Testis (tissue), 2 donors: ENCODE measurements around the gene RTL10.

Experiments
- CTCF ChIP-seq, 3 experiments: fragments of 450-650 bp in 2 of 3; fragments of 200-600 bp in 1 of 3; sonication (generic) in 1 of 3; IDR thresholded peaks; one replicate each; pipeline ENCODE4 v1.5.1; 2016 to 2019; ENCODE audit warnings: antibody characterized with exemption in 3 of 3, mild to moderate bottlenecking in 2 of 3, moderate library complexity in 1 of 3
- POLR2A ChIP-seq: fragments of 450-650 bp; IDR thresholded peaks from one replicate; pipeline ENCODE4 v1.6.1; 2017; ENCODE audit warnings: antibody characterized with exemption, mild to moderate bottlenecking, moderate library complexity

- TF ChIP-seq POLR2A (no peak), CTCF (IDR thresholded peaks at IDR 0.05) (no peak)
Measured at GRCh38 chr22:19878461-19879245, 24.0 kb upstream of the RTL10 start.
